HG03439 (cell line): ENCODE measurements around the gene CNNM4.

ENCODE experiments used
- ATAC-seq: cut with Tn5 transposase; IDR thresholded peaks from one replicate; pipeline ENCODE4 v1.9.1; 2021; ENCODE audit warnings: mild to moderate bottlenecking, moderate library complexity; ENCODE audit not compliant: unreplicated experiment

CNNM4 gene

DNA sequence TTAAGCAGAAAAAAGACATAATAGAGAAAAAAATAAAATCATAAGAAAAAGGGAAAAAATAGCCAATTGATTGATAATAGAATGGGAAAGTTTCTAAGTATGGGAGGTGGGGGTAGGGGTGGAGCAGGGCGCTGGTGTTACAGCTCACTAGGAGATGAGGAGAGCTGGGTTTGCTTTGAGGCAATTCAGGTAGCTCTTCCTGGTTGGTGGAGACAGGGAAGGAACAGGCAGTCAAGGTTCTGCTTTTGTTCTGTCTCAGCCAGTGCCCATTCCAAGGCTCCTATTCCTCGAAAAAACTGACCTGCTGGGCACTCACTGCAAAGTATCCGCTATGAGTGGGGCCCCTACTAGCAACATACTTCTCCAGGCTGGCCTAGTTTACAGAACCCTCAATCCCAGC is 1.7 kb upstream of the CNNM4 start:
- ATAC-seq: no peak

DNA sequence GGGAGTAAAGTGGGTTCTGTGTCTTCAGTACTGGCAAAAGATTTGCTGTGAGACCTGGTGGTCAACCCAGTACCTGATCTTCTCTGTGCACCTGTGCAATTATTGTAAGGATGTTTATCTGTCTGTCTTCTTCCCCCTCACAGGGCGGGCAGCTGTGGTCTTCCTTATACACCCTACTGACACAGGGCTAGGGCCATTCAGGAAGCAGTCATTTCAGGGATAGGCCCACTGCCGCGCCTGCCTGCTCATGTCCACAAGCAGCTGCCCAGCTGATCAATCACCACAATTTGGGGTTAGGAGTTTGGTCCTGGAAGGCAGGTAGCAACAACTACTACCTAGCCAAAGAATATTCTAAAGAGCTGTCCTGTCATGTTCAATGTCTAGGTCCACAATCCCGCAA is 1.2 kb upstream of the CNNM4 start:
- no peak for ATAC-seq

DNA sequence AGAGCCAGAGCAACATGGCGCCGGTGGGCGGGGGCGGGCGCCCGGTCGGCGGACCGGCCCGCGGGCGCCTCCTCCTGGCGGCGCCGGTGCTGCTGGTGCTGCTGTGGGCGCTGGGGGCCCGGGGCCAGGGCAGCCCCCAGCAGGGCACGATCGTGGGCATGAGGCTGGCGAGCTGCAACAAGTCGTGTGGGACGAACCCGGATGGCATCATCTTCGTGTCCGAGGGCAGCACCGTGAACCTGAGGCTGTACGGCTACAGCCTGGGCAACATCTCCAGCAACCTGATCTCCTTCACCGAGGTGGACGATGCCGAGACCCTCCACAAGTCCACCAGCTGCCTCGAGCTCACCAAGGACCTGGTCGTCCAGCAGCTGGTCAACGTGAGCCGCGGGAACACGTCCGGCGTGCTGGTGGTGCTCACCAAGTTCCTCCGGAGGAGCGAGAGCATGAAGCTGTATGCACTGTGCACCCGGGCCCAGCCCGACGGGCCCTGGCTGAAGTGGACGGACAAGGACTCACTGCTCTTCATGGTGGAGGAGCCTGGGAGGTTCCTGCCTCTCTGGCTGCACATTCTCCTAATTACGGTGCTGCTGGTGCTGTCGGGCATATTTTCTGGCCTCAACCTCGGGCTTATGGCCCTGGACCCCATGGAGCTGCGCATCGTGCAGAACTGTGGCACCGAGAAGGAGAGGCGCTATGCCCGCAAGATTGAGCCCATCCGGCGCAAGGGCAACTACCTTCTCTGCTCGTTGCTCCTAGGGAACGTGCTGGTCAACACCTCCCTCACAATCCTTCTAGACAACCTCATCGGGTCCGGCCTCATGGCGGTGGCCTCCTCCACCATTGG is 507 bp downstream of the CNNM4 start:
- peak; percentile 1 for ATAC-seq

DNA sequence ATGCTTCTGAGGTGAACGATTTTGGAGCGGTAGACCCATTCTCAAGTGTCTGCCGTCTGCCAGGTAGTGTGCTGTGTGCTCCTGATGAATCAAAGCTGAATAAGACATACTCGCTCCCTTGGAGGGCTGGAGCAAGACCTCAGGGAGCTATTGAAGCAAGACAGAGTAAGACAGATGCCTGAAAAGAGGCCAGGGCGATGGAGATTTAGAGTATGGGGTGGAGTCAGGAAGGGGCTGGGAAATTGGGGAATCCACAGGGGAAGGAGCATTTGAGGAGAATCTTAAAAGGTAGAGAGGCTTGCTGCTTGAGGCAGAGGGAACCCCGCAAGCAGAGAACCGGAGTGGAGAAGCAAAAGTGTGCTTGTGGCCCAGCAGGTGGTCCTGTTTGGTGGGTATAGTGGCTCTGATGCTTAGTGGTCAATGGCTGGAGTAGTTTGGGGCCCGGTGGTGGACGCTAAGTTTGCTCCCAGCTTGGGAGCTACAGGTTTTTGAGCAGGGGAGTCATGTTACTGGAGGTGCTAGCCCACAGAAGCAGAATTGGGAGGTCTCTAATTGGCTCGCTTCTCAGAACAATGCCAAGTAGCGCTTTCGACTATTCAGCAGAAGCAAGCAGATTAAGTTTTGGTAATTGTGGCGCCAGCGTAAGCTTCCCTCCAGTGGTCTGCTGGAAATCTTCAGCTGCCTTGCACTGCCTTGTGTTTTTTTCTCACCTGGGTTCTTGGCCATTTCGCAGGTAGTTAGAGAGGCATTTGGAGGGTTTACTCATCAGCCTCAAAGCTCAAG is 2.0 kb downstream of the CNNM4 start:
- no peak for ATAC-seq

DNA sequence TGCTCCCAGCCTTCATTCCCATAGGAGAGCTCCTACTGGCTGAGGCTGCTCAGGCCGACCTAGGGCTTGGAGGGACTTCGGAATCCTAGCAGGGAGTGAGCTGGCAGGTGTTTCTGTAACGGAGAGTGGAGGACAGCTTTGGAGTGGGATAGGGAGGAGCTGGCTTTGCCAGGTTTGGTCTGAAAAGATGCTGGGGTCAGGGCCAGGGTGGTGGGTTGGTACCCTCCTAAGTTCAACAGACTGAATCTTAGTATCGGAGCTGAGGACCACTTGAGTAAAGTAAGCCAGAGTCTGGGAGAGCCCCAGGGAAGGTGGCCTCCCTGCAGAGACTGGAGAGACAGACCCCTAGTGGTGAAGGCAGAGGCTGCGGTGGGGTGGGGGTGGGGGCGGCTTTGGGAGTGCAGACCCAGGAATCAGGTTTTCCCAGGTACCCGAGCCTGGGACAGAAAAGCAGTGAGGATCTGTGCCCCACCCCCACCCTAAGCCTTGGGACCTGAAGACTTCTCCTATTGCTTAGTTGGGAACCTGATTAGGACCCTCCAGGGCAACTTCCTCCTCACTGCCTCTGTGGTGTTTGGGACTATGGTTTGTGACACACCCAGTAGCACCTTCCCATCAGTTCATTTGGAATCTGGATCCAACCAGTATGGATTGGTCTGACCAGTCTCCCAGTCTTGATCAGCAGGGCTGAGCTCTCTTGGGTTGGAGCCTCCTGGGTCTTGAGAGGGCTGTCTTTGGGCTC is 3.0 kb downstream of the CNNM4 start:
- ATAC-seq: no peak

DNA sequence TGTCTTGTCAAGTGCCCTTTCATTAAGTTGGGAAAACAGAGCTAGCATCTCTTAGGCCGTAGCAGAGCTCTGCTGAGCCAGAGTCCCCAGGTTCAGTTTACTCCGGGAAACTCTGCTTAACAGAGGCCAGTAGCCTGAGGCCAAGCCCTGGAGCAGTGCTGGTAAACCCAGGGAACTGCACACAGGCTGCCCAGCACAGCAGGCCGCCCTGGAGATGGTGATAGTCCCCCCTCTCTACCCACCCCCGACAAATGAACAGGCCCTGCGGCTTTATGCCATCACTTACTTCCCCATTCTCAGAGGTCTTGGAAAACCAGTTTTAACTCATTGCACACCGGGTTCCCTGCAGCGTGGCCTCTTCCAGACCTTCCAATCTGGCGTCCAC is 3.5 kb downstream of the CNNM4 start:
- no peak for ATAC-seq

DNA sequence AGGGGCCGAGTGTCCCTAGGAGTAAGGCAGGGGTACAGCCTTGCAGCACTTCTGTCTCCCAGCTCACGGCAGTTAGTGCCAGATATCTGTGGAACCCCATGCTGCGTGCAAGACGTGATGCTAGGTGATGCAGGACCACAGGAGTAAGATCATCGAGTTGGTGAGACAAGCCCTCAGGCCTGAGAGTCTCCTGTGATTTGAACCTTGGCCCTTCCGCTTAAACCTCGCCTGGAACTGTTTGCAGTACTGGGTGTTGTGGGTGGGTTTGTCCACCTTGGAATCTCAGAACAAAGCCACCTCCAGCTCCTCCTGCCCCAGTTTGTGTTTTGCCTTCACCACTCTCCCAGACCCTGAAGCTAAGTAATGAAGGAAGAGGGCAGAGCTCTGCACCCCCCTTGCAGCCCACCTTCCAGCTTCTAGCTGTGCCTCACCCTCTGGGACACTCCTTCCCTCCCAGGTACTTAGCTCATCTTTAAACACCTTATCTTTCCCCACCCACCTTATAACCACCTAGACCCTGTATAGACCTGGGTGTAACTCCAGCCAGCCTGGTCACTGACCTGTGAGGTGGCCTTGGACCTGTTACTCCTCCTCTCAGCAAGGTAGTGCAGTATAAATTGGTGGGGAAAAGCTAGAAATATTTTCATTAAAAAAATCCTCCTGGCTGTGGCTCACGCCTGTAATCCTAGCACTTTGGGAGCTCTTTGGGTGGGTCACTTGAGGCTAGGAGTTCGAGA is 6.6 kb downstream of the CNNM4 start:
- ATAC-seq: no peak

DNA sequence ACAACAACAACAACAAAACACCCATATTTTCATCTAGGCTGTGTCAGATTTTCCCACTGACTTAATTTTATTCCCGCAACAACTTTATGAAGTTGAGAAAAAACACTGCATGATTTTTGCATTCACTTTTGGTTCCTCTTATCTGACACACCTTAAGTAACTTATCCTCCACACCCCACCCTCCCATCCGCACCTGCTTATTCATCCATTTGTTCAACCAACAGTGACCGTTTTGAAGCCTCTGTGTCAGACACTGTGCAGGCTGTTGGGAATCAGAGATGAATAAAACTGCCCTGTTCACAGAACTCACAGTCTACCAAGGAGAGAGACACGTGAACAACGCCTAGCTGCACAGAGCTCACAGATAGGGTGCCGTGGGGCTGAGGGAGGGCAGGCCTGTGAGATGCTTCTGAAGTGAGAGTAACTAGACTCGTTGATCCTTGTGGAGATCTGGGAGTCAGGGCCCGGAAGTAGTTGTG is 7.4 kb downstream of the CNNM4 start:
- no peak for ATAC-seq

DNA sequence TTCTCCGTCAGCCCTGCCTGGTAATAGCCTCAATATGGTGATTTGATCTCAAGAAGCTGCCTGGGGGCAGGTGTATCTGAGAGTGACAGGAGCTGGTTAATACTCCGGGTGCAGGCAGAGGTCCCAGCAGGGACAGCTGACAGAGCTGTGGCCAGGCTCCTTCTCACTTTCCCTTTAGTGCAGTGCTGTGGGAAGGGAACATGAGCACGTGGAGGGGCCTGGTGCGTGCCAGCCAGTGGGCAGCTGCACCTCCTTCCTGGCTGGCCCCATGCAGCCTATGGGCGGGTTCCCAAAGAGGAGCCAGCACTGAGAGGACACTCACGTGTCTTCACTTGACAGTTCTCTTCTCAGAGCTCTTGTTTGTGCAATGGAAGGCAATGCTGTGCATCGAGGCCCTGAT is 9.1 kb downstream of the CNNM4 start:
- ATAC-seq: no peak

DNA sequence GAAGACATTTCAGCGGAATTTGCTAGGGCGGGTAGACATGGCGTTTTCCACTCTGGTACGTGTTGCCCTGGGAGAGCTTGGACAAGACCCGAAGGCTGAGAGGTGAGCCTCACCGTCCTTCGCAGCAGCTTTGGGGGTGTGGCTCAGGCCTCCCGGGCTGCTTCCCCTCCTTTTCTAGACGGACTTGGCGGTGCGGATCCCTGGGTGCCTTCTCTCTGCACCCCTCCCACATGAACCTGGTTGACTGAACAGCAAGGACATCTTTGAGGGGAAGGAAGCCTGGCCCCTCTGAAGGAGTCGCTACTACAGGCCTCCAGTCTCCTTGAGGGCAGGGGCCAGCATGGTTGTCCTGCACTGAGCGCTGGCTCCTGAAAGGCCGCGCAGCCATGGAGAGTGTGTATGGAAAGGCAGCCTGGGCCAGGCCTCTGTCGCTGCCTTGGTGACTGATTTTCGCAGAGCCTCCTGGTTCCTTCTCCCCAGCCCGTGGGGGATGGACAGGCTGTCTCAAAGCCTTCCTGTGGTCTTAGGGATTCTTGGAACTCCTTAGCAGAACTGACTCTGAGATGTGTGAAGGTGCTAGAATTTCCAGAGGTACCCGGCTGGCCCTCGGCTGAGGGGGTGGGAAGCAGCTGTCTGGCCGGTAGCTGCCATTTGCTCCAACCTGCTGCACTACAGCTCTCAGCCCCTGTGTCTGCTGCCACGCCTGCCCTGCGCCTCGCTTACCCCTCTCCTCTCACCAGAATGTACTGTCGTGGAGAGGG is 9.9 kb downstream of the CNNM4 start:
- ATAC-seq: no peak

DNA sequence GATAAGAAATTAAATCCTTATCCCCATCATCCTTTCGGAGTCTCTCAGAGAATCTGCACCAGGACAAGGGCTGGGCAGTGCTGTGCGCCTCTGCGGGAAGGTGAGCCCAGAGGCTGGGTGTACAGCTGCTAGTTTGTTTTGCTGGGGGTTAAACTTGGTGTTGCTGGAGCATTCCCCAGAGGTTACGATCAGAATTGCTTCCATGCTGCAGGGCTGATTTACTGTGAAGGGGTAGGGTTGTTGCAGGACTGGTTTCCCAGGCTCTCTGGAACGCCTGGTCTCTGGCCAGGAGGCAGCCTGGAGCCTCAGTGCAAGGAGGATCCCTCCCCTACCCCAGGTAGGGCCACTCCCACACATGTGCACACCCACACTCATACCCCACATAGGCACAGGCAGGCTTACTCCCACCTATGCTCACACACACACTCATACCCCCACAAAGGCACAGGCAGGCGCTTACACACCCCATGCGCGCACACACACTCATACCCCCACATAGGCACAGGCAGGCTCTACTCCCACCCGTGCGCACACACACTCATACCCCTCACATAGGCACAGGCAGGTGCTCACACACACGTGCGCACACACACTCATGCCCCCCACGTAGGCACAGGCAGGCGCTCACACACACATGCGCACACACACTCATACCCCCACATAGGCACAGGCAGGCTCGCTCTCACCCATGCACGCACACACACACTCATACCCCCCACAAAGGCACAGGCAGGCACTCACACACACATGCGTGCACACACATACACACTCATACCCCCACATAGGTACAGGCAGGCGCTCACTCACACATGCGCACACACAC is 11.3 kb downstream of the CNNM4 start:
- ATAC-seq: no peak

DNA sequence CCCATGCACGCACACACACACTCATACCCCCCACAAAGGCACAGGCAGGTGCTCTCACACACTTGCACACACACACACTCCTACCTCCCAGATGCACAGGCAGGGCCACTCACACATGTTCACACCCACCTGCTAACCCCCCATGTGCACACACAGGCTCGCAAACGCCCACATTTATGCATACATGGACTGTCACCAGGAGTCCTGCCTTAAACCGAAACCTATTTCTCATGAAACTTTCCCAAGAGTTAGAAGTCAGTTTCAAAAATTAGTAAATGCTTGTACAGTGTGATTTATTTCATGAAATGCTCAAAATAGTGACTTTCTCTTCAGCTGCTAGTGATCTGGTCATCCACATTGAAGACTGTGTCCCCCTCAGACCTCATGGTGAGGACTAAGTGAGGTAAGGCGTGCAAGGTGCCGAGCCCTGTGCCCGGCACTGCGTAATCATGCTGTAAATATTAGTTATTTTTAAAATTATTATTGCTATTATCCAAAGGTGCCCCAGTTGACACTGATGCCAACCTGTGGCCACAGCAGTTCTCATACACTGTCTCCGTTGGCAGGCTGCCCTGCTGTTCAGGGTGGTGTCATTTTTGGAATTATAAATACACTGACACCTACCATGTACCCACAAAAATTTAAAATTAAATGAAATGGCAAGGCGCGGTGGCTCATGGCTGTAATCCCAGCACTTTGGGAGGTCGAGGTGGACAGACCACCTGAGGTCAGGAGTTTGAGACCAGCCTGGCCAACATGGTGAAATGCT is 12.4 kb downstream of the CNNM4 start:
- no peak for ATAC-seq

DNA sequence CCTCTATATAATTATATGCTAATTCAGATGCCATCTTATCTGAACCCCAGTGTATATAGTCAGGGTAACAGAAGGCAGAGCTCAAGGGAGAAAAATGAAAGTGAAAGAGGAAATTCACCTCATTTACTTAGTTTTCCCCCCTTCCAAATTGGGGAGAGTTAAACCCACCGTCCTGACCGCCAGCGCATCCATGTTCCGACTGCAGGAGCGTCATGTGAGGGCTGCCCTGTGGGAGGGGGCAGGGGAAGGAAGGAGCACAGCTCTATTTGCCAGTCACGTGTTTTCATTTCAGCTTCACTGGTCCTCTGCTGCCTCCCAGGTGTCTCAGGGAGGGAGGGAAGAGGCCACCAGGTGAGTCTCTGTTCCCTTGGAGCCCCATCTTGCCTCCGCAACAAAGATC is 13.2 kb downstream of the CNNM4 start:
- ATAC-seq: no peak

DNA sequence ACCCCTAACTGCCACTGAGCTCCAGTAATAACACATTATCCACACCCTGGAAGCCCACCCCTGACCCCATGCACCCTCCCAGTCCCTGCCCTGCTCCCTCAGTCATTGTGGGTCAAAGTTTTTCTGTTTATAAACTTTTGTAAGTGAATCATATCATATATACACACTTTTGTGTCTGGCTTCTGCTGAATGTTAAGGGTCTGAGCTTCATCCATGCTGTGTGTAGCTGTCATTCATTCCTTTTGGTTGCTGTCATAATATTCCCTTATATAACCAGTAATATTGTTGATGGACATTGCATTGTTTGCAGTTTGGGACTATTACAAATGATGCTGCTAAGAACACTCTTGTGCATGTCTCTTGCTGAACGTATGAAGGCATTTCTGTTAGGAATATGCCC is 14.5 kb downstream of the CNNM4 start:
- no peak for ATAC-seq

DNA sequence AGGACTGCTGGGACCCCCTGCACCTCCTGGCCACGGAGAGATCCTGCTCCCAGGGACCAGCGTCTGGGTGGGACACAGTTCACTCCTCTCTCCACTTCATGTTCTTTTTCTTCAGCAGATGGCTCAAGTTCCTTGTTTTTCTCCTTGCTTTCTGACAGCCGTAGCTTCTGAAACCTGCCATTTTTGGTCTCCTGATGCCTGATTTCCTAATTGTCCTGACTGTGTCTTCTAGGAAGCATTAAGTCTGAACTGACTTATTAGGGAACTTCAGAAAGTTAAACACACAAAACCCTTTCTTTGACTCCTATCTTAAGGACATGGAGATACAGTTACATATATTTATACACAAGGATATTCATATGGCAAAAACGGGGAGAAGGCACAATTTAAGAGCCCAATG is 22.7 kb downstream of the CNNM4 start:
- ATAC-seq: no peak

DNA sequence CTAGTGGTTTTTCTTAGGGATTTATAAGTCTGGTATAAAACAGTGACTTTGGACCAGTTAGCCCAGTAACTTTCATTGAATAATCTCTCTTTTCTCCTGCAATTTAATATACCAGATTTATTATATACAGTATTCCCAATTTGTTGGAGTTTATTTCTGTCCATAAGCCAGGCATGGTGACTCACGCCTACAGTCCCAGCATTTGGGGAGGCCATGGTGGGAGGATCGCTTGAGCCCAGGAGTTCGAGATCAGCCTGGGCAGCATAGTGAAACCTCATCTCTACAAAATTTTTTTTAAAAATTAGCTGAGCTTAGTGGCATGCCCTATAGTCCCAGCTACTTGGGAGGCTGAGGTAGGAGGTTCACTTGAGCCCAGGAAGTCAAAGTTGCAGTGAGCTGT is 26.7 kb downstream of the CNNM4 start:
- no peak for ATAC-seq

DNA sequence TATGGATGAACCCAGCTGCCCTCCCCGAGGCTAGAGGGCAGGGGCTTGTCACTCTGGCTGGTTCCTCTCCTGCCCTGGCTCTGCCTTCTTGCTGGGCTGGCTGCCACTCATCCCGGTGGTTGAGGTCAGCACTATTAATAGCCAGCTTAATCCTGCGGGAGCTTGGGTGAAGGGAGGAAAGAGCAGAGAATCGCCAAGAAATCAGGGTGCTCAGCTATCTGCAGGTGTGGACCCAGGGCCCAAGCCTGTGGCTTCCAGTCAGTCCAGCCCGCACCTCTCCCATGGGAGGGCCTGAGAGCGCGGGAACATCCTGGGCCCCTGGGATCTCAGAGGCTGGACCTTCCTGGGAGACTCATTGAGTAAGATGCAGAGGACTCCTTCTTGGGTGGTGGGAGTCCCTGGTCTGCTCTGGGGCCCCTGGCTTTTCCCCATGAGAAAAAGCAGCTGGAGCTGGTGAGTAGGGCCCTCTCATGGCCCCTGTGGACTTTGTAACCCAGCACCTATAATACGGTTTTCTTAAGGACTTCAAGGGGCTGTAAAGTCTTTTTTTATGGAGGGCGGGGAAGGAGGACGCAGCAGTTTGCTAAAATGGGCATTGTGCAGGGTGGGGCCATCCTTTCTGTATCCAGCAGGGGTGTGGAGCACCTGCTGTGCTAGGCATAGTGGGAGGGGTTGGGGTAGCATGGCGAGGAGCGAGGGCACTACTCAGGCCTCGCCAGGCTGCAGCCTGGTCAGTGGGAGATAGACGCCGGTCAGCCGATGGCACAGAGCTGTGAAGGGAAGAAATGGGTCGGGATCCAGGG is 27.9 kb downstream of the CNNM4 start:
- ATAC-seq: no peak

DNA sequence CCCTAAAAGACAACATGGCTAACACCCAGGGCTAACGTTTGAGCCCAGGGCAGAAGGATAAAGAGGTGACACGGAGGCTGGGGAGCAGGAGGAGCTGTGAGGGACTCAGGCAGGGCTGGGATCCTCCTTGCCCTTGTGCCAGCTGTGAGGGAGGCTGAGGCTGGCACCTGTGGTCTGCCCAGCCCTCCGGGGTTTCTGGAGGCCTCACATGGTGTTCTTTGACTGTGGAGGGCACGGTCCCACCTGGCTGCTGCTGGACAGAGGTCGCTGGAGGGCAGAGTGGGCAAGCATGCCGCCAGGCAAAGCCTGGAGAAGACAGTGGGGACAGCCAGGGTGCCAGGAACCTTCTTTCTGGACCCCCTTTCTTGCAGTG is 28.5 kb downstream of the CNNM4 start:
- ATAC-seq: no peak
